H1 (cell line): ENCODE data around the gene NBPF15. TPM values are rescaled to one million over a fixed set of nuclear protein-coding genes. Genes with fewer than 3 reads are reported as not detected.
A peak's percentile ranks its signal among the peaks of the same experiment; 100 is the strongest.
"Not testable (repeated sequence)": the region's sequence is repeated elsewhere in the genome, so short reads cannot be mapped to it uniquely, and the experiment has no call there.

ENCODE experiments used
- CTCF ChIA-PET: fragments of 300-600 bp; sonication (Branson Sonifier 250); formaldehyde crosslinking; loops from one replicate; lab custom pipeline; 2021; ENCODE audit not compliant: partially characterized antibody; lab: Charles Lee
- POLR2A ChIA-PET: fragments of 300-600 bp; sonication (Branson Sonifier 250); formaldehyde crosslinking; loops from one replicate; lab custom pipeline; 2021; ENCODE audit warnings: inconsistent platforms; ENCODE audit not compliant: partially characterized antibody; lab: Charles Lee
- DNase-seq, 2 experiments: peaks; one replicate each; pipeline versions ENCODE4 v3.0.0 to v3.0.0-alpha.2; 2010 to 2022; ENCODE audit warnings: low spot score in 2 of 2, low read depth in 1 of 2, mixed read lengths in 1 of 2
- FAIRE-seq: peaks from 2 replicates; lab custom pipeline; 2011; peaks lifted over from hg19 to GRCh38; lab: Jason Lieb, UNC
- H2AFZ ChIP-seq: 2 replicates; pipeline ENCODE4 v1.8.1; 2012; ENCODE audit warnings: low read length, inconsistent platforms
- H2AK5ac ChIP-seq: 2 replicates; pipeline ENCODE4 v1.6.1; 2013; ENCODE audit warnings: low read depth, low read length
- H2BK120ac ChIP-seq: replicated peaks from 2 replicates; pipeline ENCODE3; 2013; ENCODE audit warnings: low read depth, low read length, inconsistent platforms
- H2BK12ac ChIP-seq: 2 replicates; pipeline ENCODE4 v1.6.1; 2013; ENCODE audit warnings: low read depth, low read length
- H2BK15ac ChIP-seq: 2 replicates; pipeline ENCODE4 v1.6.1; 2013; ENCODE audit warnings: low read length
- H2BK20ac ChIP-seq: 2 replicates; pipeline ENCODE4 v1.6.1; 2013; ENCODE audit warnings: low read length
- H2BK5ac ChIP-seq: 2 replicates; pipeline ENCODE4 v1.6.1; 2013; ENCODE audit warnings: low read depth, low read length
- H3K14ac ChIP-seq: 2 replicates; pipeline ENCODE4 v1.6.1; 2013; ENCODE audit warnings: inconsistent platforms; ENCODE audit not compliant: insufficient read length
- H3K18ac ChIP-seq: 2 replicates; pipeline ENCODE4 v1.6.1; 2013; ENCODE audit warnings: low read length; ENCODE audit errors: extremely low read depth
- H3K23ac ChIP-seq: 2 replicates; pipeline ENCODE4 v1.6.1; 2013; ENCODE audit warnings: inconsistent platforms; ENCODE audit not compliant: insufficient read length
- H3K23me2 ChIP-seq: 2 replicates; pipeline ENCODE4 v1.6.1; 2013; ENCODE audit warnings: low read depth, low read length
- H3K27ac ChIP-seq: 2 replicates; pipeline ENCODE4 v1.6.1; 2011; ENCODE audit warnings: low read depth, low read length, inconsistent platforms
- H3K27me3 ChIP-seq, 4 experiments: replicated peaks in 1 of 4; 1 replicate in 1 of 4; 2 replicates in 3 of 4; pipeline versions ENCODE4 v1.6.1 to v1.8.1; 2011 to 2013; ENCODE audit warnings: low read length in 3 of 4, mild to moderate bottlenecking in 3 of 4, inconsistent platforms in 2 of 4, mixed read lengths in 2 of 4, moderate library complexity in 1 of 4; ENCODE audit not compliant: control insufficient read depth in 3 of 4, insufficient read depth in 3 of 4; ENCODE audit errors: extremely low read depth in 1 of 4
- H3K36me3 ChIP-seq, 4 experiments: 2 replicates each; pipeline versions ENCODE4 v1.6.1 to v1.8.1; 2011 to 2013; ENCODE audit warnings: mild to moderate bottlenecking in 4 of 4, low read length in 3 of 4, moderate library complexity in 2 of 4, control low read depth in 1 of 4, inconsistent platforms in 1 of 4; ENCODE audit not compliant: insufficient read depth in 4 of 4, control insufficient read depth in 2 of 4
- H3K4ac ChIP-seq: replicated peaks from 2 replicates; pipeline ENCODE3; 2013; ENCODE audit warnings: low read length, low read depth, mixed read lengths, inconsistent platforms; ENCODE audit not compliant: insufficient read length
- H3K4me1 ChIP-seq, 4 experiments: replicated peaks in 1 of 4; 1 replicate in 1 of 4; 2 replicates in 3 of 4; pipeline versions ENCODE4 v1.6.1 to v1.8.1; 2011 to 2013; ENCODE audit warnings: low read length in 3 of 4, inconsistent platforms in 2 of 4, mixed read lengths in 1 of 4; ENCODE audit not compliant: insufficient read depth in 4 of 4, control insufficient read depth in 3 of 4
- H3K4me2 ChIP-seq, 2 experiments: 2 replicates each; pipeline versions ENCODE4 v1.6.1 to v1.8.1; 2011 to 2013; ENCODE audit warnings: low read depth in 2 of 2, low read length in 2 of 2, control low read depth in 1 of 2, inconsistent platforms in 1 of 2, mild to moderate bottlenecking in 1 of 2; ENCODE audit not compliant: insufficient read depth in 1 of 2
- H3K4me3 ChIP-seq, 4 experiments: fragments of 200-600, 300-600 bp in 1 of 4; sonication (generic), shearing (Covaris generic), sonication (Bioruptor Twin) in 1 of 4; 2 replicates each; pipeline versions ENCODE4 v1.5.1 to v1.8.1; 2011 to 2016; ENCODE audit warnings: low read length in 4 of 4, low read depth in 3 of 4, control low read depth in 2 of 4, inconsistent platforms in 2 of 4, mild to moderate bottlenecking in 2 of 4, mixed read lengths in 1 of 4, moderate library complexity in 1 of 4; ENCODE audit not compliant: insufficient read depth in 2 of 4; ENCODE audit errors: extremely low read depth in 1 of 4
- H3K56ac ChIP-seq: replicated peaks from 2 replicates; pipeline ENCODE3; 2013; ENCODE audit warnings: low read depth, mild to moderate bottlenecking, mixed read lengths, low read length, inconsistent platforms; ENCODE audit not compliant: insufficient read length
- H3K79me1 ChIP-seq: 2 replicates; pipeline ENCODE4 v1.6.1; 2013; ENCODE audit warnings: low read depth, low read length, control low read depth
- H3K79me2 ChIP-seq, 2 experiments: 2 replicates each; pipeline versions ENCODE4 v1.6.1 to v1.8.1; 2012 to 2013; ENCODE audit warnings: low read length in 2 of 2, mild to moderate bottlenecking in 2 of 2, inconsistent platforms in 1 of 2; ENCODE audit not compliant: insufficient read depth in 2 of 2, control insufficient read depth in 1 of 2
- H3K9ac ChIP-seq, 4 experiments: replicated peaks in 1 of 4; 1 replicate in 1 of 4; 2 replicates in 3 of 4; pipeline versions ENCODE4 v1.6.1 to v1.8.1; 2011 to 2013; ENCODE audit warnings: low read depth in 3 of 4, low read length in 3 of 4, control low read depth in 2 of 4, mild to moderate bottlenecking in 2 of 4, moderate library complexity in 2 of 4, inconsistent platforms in 1 of 4; ENCODE audit errors: extremely low read depth in 1 of 4
- H3K9me3 ChIP-seq, 2 experiments: 2 replicates each; pipeline versions ENCODE4 v1.6.1 to v1.8.1; 2012 to 2013; ENCODE audit warnings: mild to moderate bottlenecking in 2 of 2, moderate library complexity in 2 of 2, control low read depth in 1 of 2, inconsistent platforms in 1 of 2, low read depth in 1 of 2, low read length in 1 of 2, mixed read lengths in 1 of 2; ENCODE audit not compliant: insufficient read depth in 2 of 2
- H4K20me1 ChIP-seq, 2 experiments: replicated peaks in 1 of 2; 2 replicates each; pipeline versions ENCODE3 to v1.8.1; 2011 to 2013; ENCODE audit warnings: inconsistent platforms in 2 of 2, low read length in 2 of 2, mild to moderate bottlenecking in 1 of 2; ENCODE audit not compliant: insufficient read depth in 2 of 2, control insufficient read depth in 1 of 2
- H4K5ac ChIP-seq: 2 replicates; pipeline ENCODE4 v1.6.1; 2013; ENCODE audit warnings: low read length, low read depth, mixed read lengths, inconsistent platforms; ENCODE audit not compliant: insufficient read length
- H4K8ac ChIP-seq: 2 replicates; pipeline ENCODE4 v1.8.0; 2013; ENCODE audit warnings: mild to moderate bottlenecking, moderate library complexity, low read length, inconsistent platforms; ENCODE audit not compliant: insufficient read depth; ENCODE audit errors: extremely low read depth
- H4K91ac ChIP-seq: replicated peaks from 2 replicates; pipeline ENCODE3; 2013; ENCODE audit warnings: low read length, mixed read lengths, inconsistent platforms; ENCODE audit not compliant: insufficient read length
- CREB1 ChIP-seq: IDR thresholded peaks from 2 replicates; pipeline ENCODE4 v1.6.1; 2012; ENCODE audit warnings: inconsistent platforms
- WGBS, 2 experiments: shearing (Covaris generic) in 1 of 2; methylation state at CpG; one replicate each; pipeline versions ENCODE4 v1.1.6 to v1.1.7; 2013 to 2015; ENCODE audit warnings: low lambda C conversion rate in 2 of 2, mixed read lengths in 2 of 2, inconsistent platforms in 1 of 2, low coverage in 1 of 2, missing lambda C conversion rate in 1 of 2; ENCODE audit not compliant: insufficient replicate concordance in 2 of 2, insufficient coverage in 1 of 2, insufficient read length in 1 of 2; ENCODE audit errors: extremely low coverage in 1 of 2, missing lambda C conversion rate in 1 of 2; 5-methylcytosine and 5-hydroxymethylcytosine counted together
- polyA plus RNA-seq, 7 experiments: library from polyadenylated mRNA; depleted of rRNA in 3 of 7; stranded (reverse) in 5 of 7; unstranded in 2 of 7; fragments of >200 nt in 5 of 7; fragments of 200-250 nt in 2 of 7; gene quantifications; 1 replicate in 5 of 7; 2 replicates in 1 of 7; 4 replicates in 1 of 7; pipeline versions ENCODE4 v1.2.1 to v1.2.3, GENCODE V29; 2011 to 2013; ENCODE audit warnings: missing spikeins in 2 of 7, mixed read lengths in 2 of 7
- total RNA-seq: library from RNA; stranded (reverse); fragmentation: NEBNext Ultra II Directional; extraction: Animal tissue kit (Norgen Biotek cat#: 25700); gene quantifications from 2 replicates; pipeline ENCODE4 v1.2.1, GENCODE V29; 2021

NBPF15 gene
- total and polyA plus RNA-seq, 2 of the 8 experiments (the other 6 are each of a cell fraction or from before 2014, with no cell fraction given): 7.9 to 9.4 TPM

DNA sequence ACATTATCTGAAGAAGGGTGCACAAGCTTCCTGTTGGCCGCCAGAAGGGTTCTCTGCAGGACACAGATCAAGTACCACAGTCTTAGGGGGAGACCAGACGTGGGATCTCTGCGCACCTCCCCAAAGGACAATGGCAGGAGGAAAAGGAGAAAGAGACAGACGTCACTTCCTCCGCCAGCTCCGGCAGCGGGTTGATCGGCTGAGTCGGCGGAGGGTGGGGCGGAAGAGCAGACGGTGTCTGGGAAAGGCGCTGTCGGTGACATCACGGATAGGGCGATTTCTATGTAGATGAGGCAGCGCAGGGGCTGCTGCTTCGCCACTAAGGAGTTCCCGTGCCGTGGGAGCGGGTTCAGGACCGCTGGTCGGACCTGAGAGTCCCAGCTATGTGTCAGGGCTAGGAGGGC lies 49.4 kb downstream of the NBPF15 start:
- Histone ChIP-seq H3K9ac (peak overlapping the region in 2 of 4 experiments; percentile 54 to 67; a peak in 3 of 7 replicates), H3K4me3 (peak overlapping the region in 2 of 4 experiments; percentile 10 to 19; a peak in 2 of 8 replicates), H2BK5ac (peak overlapping the region; percentile 78), H3K27ac (peak overlapping the region; percentile 73; the same call in 1 of the 2 replicates), H3K4me2 (peak overlapping the region in 1 of 2 experiments; percentile 17; a peak in 2 of 4 replicates)
- TF ChIP-seq CREB1: peak; percentile 10; the same call in 1 of the 2 replicates
- H3K23ac ChIP-seq, H2BK20ac ChIP-seq, H3K9me3 ChIP-seq, H4K20me1 ChIP-seq, CTCF ChIA-PET, H4K8ac ChIP-seq, H3K79me1 ChIP-seq, H3K56ac ChIP-seq, H3K23me2 ChIP-seq, H3K36me3 ChIP-seq, H3K4ac ChIP-seq, H3K14ac ChIP-seq, H3K79me2 ChIP-seq, H2BK15ac ChIP-seq, H3K27me3 ChIP-seq, H2AK5ac ChIP-seq, H3K4me1 ChIP-seq, H4K5ac ChIP-seq, FAIRE-seq, H2BK12ac ChIP-seq, H2BK120ac ChIP-seq, H4K91ac ChIP-seq, H2AFZ ChIP-seq, H3K18ac ChIP-seq: not testable (repeated sequence)
- WGBS, 2 experiments: 0% methylated on average over 10 of the region's 23 CpGs; no CpG with 5 or more reads in 1 of the 2 experiments
- POLR2A ChIA-PET: interaction anchor here (1.1 kb wide), 2 partner anchors 134 to 139 kb away, joined by 8 to 18 read pairs; no protein-coding TSS in a partner anchor
- peak in 1 of 2 experiments; percentile 63 for DNase-seq

DNA sequence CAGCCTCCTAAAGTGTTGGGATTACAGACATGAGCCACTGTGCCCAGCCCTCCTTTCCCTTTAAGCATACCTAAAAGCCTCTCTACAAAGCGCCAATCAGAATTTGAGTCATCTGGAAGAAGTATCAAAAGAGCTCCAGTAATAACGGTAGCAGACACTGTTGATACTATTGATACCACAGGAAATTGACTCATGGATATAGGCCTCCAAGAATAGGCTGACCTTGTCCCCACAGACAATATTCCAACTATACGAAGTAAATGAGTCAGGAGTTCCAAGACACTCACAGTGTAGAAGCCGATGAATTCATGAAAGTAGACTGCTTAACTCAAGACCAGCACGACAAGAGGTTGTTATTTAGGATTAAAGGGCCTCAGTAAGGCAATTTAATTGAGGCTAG lies 58.7 kb downstream of the NBPF15 start:
- H3K9ac ChIP-seq, DNase-seq, H3K23ac ChIP-seq, H3K27ac ChIP-seq, H2AFZ ChIP-seq, H4K8ac ChIP-seq, H3K4me2 ChIP-seq, H3K4me1 ChIP-seq, H2BK120ac ChIP-seq, H3K14ac ChIP-seq, H4K20me1 ChIP-seq, H2BK12ac ChIP-seq, H3K27me3 ChIP-seq, H3K56ac ChIP-seq, CTCF ChIA-PET, POLR2A ChIA-PET, FAIRE-seq, H3K79me1 ChIP-seq, H2BK5ac ChIP-seq, H3K4ac ChIP-seq, H4K5ac ChIP-seq, H3K4me3 ChIP-seq, H4K91ac ChIP-seq, H2BK20ac ChIP-seq, H3K36me3 ChIP-seq, H3K23me2 ChIP-seq, H3K18ac ChIP-seq, H3K9me3 ChIP-seq, H2BK15ac ChIP-seq, H2AK5ac ChIP-seq, H3K79me2 ChIP-seq: not testable (repeated sequence)
- WGBS, 2 experiments: 94% methylated on average over 3 of the region's 5 CpGs; no CpG with 5 or more reads in 1 of the 2 experiments
